ENCODE measurements around the gene GALNT17.

- TF ChIP-seq CTCF (IDR thresholded peaks at IDR 0.05): no peak
- no peak for TF ChIP-seq POLR2A (IDR thresholded peaks at IDR 0.05)
Observed at GRCh38 chr7:71518880-71519279, 386.9 kb downstream of the GALNT17 start.
